Right hindlimb (tissue), 1 donor: Measurements from ENCODE around the gene TAF4B.
A peak's percentile ranks its signal among the peaks of the same experiment; 100 is the strongest.
"Not testable (repeated sequence)": the region's sequence is repeated elsewhere in the genome, so short reads cannot be mapped to it uniquely, and the experiment has no call there.

Experiments
- DNase-seq: peaks from one replicate; pipeline ENCODE4 v3.0.0-alpha.2; 2018

Gene TAF4B

GRCh38 chr18:26226229-26227050 is at the start of gene TAF4B:
TAF4B (plus strand) TSS chr18:26226445; CDS start chr18:26226934, 489 bp downstream.
- DNase-seq = peak; percentile 96

GRCh38 chr18:26181343-26181826 is 44.9 kb upstream of the TAF4B start:
- no peak for DNase-seq

- DNase-seq = no peak
These were observed 42.7 kb upstream of the TAF4B start for GRCh38 chr18:26183395-26184112.

- DNase-seq = no peak
These were observed 41.0 kb upstream of the TAF4B start for GRCh38 chr18:26185267-26185666.

GRCh38 chr18:26190506-26190905 is 35.7 kb upstream of the TAF4B start:
- DNase-seq = no peak

DNA sequence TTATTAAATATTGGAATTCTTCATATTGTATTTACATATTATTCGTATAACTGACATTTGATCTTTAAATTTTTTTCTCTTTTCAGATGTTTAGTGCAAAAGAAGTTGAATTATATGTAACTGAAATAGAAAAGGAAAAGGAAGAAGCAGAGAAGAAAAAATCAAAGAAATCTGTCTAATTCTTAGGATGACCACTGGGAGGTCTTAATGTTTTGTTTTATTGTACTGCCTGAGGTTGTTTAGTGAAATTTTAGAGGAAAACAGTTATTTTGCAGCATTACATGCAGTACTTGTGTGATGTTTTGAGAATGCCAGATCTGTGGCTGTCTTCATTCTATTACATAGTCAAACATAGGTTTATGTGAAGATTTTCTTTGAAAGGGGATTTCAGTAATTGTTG is 34.0 kb upstream of the TAF4B start:
- no peak for DNase-seq

- no peak for DNase-seq
These were observed 29.6 kb upstream of the TAF4B start for GRCh38 chr18:26196605-26197004.

DNA sequence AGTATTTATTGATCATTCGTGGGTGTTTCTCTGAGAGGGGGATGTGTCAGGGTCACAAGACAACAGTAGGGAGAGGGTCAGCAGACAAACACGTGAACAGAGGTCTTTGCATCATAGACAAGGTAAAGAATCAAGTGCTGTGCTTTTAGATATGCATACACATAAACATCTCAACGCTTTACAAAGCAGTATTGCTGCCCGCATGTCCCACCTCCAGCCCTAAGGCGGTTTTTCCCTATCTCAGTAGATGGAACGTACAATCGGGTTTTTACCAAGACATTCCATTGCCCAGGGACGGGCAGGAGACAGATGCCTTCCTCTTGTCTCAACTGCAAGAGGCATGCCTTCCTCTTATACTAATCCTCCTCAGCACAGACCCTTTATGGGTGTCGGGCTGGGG is 24.2 kb upstream of the TAF4B start:
- not testable (repeated sequence) for DNase-seq

- no peak for DNase-seq
These were observed 20.9 kb upstream of the TAF4B start for GRCh38 chr18:26205318-26205717.

DNA sequence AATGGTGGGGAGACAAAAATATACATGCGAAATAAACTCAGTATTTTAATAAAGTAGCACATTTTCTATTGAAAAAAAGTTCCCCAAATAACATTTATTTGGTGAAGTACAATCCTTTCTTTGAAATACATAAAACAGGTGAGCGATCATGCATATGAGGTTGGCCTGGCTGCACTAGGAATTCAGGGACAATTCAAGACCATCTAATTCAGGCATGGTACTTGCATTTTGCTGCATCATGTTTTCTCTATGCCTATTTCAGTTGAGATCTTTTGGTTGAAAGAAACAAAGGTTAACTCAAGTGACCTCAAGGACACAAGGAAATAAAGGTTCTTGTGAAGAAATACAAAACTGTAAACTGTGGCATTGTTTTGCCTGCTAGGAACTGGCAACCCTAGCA is 19.8 kb upstream of the TAF4B start:
- DNase-seq = no peak

- DNase-seq = no peak
These were observed 18.3 kb upstream of the TAF4B start for GRCh38 chr18:26207937-26208336.

GRCh38 chr18:26208977-26209376 is 17.3 kb upstream of the TAF4B start:
- no peak for DNase-seq

DNA sequence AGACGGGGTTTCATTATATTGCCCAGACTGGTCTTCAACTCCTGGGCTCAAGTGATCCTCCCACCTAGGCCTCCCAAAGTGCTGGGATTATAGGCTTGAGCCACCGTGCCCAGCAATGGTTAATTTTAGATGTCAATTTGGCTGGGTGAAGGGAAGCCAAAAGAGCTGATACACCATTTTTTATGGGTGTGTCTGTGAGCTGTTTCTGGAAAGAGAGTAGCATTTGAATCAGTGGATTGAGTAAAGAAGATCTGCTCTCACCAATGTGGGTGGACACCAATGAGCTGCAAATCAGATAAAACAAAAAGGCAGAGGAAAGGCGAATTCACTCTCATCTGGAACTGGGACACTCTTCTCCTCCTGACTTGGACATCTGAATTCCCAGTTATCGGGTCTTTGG is 16.1 kb upstream of the TAF4B start:
- DNase-seq = no peak

- DNase-seq = no peak
These were observed 10.8 kb upstream of the TAF4B start for GRCh38 chr18:26215247-26215970.

DNA sequence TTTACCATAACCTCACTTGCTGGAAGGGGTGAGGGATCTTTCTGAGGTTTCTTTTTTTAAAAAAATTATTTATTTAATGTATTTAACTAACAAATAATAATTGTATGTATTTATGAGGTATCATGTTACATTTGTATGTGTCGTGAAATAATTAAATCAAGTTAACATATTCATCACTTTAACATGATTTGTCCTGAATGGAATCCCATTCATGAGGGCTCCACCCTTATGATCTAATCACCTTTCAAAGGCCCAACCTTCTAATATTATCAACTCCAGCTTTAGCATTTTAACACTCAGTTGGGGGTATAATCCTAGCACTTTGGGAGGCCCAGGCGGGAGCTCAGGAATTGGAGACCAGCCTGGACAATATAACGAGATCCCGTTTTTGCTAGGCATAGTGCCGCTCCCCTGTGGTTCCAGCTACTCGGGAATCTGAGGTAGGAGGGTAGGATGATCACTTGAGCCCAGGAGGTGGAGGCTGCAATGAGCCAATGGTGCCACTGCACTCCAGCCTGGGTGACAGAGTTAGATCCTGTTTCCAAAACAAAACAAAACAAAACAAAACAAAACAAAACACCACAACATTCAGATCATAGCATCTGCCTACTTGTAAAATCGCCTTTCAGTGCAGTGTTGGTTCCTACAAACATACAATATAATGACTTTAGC is 1.1 kb upstream of the TAF4B start:
- no peak for DNase-seq

DNA sequence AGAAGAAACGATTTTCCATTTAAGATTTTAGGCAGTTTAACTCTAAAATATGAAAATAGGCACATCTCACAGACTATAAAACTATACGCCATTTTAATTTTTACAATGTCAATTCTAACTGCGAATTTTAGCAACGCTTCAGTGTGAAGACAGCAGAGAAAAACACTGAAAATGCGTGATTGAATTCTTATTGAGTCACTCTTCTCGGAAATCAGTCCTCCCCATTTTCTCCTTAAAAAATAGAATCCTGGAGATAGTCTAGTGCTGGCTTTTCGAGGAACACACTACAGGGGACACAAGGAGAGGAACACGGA is 373 bp upstream of the TAF4B start:
- DNase-seq = no peak

GRCh38 chr18:26227051-26227670 is 916 bp downstream of the TAF4B start:
- no peak for DNase-seq

- no peak for DNase-seq
These were observed 2.5 kb downstream of the TAF4B start for GRCh38 chr18:26228562-26229260.

- no peak for DNase-seq
These were observed 4.3 kb downstream of the TAF4B start for GRCh38 chr18:26230497-26230896.

GRCh38 chr18:26233208-26233607 is 7.0 kb downstream of the TAF4B start:
- DNase-seq = no peak

DNA sequence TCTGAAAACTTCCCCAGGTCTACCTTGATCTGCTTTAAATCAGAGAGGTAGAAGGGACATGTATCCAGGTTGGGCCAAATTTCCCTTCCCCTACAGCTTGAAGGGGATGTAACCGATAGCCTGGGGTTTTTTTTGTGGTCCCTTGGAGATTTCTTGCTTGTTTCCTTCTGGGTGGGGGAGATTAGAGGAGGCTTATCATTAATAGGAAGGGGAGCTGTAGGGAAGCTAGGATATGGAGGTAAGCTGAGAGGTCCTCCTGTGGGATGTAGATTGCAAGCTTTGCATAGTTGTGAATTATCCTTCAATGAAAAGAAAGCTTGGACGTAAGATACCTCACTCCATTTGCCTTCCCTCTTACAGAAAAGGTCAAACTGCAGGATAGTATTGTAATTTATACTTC is 11.1 kb downstream of the TAF4B start:
- DNase-seq = not testable (repeated sequence)

GRCh38 chr18:26238718-26239117 is 12.5 kb downstream of the TAF4B start:
- not testable (repeated sequence) for DNase-seq
